ENCODE measurements around the gene MBTPS1.

MBTPS1 gene

GRCh38 chr16:84044118-84044488 is 72.6 kb downstream of the MBTPS1 start:
- H3K4me1 ChIP-seq (ENCODE audit: control insufficient read depth, insufficient read depth, low read length, poor library complexity, severe bottlenecking), result peaks cover 21% of the 10 kb centered on the region
- H3K36me3 ChIP-seq (ENCODE audit: control insufficient read depth, insufficient read depth, low read length), result peaks cover 9% of the 10 kb centered on the region
- H3K4me3 ChIP-seq (ENCODE audit: extremely low read depth, insufficient read depth, low read length, poor library complexity, severe bottlenecking), result no peak overlapping the region
- H3K9me3 ChIP-seq (ENCODE audit: control insufficient read depth, low read length), result no peaks in the 10 kb centered on the region
- no peak overlapping the region for H3K27ac ChIP-seq (ENCODE audit: low read depth, low read length, severe bottlenecking)
- WGBS, 2 experiments (ENCODE audit: insufficient coverage in 2 of 2), result 39 to 41% methylated on average over 5 of the region's 5 CpGs

- H3K4me1 ChIP-seq (ENCODE audit: control insufficient read depth, insufficient read depth, low read length, poor library complexity, severe bottlenecking), result peaks cover 21% of the 10 kb centered on the region
- WGBS, 2 experiments (ENCODE audit: insufficient coverage in 2 of 2), result 27 to 55% methylated on average over 15 to 17 of the region's 18 CpGs
- no peak overlapping the region for H3K4me3 ChIP-seq (ENCODE audit: extremely low read depth, insufficient read depth, low read length, poor library complexity, severe bottlenecking)
- H3K27ac ChIP-seq (ENCODE audit: low read depth, low read length, severe bottlenecking), result no peak overlapping the region
- peaks cover 9% of the 10 kb centered on the region for H3K36me3 ChIP-seq (ENCODE audit: control insufficient read depth, insufficient read depth, low read length)
- H3K9me3 ChIP-seq (ENCODE audit: control insufficient read depth, low read length), result no peaks in the 10 kb centered on the region
Measured at GRCh38 chr16:84043486-84044117, 73.1 kb downstream of the MBTPS1 start.

GRCh38 chr16:84042879-84043485 is 73.8 kb downstream of the MBTPS1 start:
- no peaks in the 10 kb centered on the region for H3K9me3 ChIP-seq (ENCODE audit: control insufficient read depth, low read length)
- H3K27ac ChIP-seq (ENCODE audit: low read depth, low read length, severe bottlenecking), result no peak overlapping the region
- no peak overlapping the region for H3K4me3 ChIP-seq (ENCODE audit: extremely low read depth, insufficient read depth, low read length, poor library complexity, severe bottlenecking)
- H3K4me1 ChIP-seq (ENCODE audit: control insufficient read depth, insufficient read depth, low read length, poor library complexity, severe bottlenecking), result peaks cover 21% of the 10 kb centered on the region
- peaks cover 3% of the 10 kb centered on the region for H3K36me3 ChIP-seq (ENCODE audit: control insufficient read depth, insufficient read depth, low read length)
- 52 to 57% methylated on average over 21 to 22 of the region's 22 CpGs for WGBS, 2 experiments (ENCODE audit: insufficient coverage in 2 of 2)

- no peak within 1 kb of the TSS for H3K4me3 ChIP-seq (ENCODE audit: extremely low read depth, insufficient read depth, low read length, poor library complexity, severe bottlenecking)
- H3K4me1 ChIP-seq (ENCODE audit: control insufficient read depth, insufficient read depth, low read length, poor library complexity, severe bottlenecking), result peaks cover 21% of the 10 kb centered on the region
- no peaks in the 10 kb centered on the region for H3K36me3 ChIP-seq (ENCODE audit: control insufficient read depth, insufficient read depth, low read length)
- H3K27ac ChIP-seq (ENCODE audit: low read depth, low read length, severe bottlenecking), result no peak within 1 kb of the TSS
- 64 to 73% methylated on average over 6 to 7 of the region's 9 CpGs for WGBS, 2 experiments (ENCODE audit: insufficient coverage in 2 of 2)
- no peaks in the 10 kb centered on the region for H3K9me3 ChIP-seq (ENCODE audit: control insufficient read depth, low read length)
Measured at GRCh38 chr16:84042308-84042878, 74.3 kb downstream of the MBTPS1 start, which contains the start of gene SLC38A8. Gene SLC38A8 (minus strand): TSS chr16:84042795. CDS start chr16:84042157, 638 bp downstream.

- 92 to 95% methylated on average over 17 of the region's 17 CpGs for WGBS, 2 experiments (ENCODE audit: insufficient coverage in 2 of 2)
- Histone ChIP-seq H3K4me3 (ENCODE audit: extremely low read depth, insufficient read depth, low read length, poor library complexity, severe bottlenecking) (no peak overlapping the region), H3K9me3 (ENCODE audit: control insufficient read depth, low read length) (no peaks in the 10 kb centered on the region), H3K4me1 (ENCODE audit: control insufficient read depth, insufficient read depth, low read length, poor library complexity, severe bottlenecking) (peaks cover 21% of the 10 kb centered on the region), H3K27ac (ENCODE audit: low read depth, low read length, severe bottlenecking) (no peak overlapping the region), H3K36me3 (ENCODE audit: control insufficient read depth, insufficient read depth, low read length) (no peaks in the 10 kb centered on the region)
Measured at GRCh38 chr16:84041881-84042280, 74.9 kb downstream of the MBTPS1 start.

GRCh38 chr16:84040823-84041820 is 75.6 kb downstream of the MBTPS1 start:
- H3K36me3 ChIP-seq (ENCODE audit: control insufficient read depth, insufficient read depth, low read length), result no peaks in the 10 kb centered on the region
- peaks cover 5% of the 10 kb centered on the region for H3K9me3 ChIP-seq (ENCODE audit: control insufficient read depth, low read length)
- peaks cover 21% of the 10 kb centered on the region for H3K4me1 ChIP-seq (ENCODE audit: control insufficient read depth, insufficient read depth, low read length, poor library complexity, severe bottlenecking)
- H3K4me3 ChIP-seq (ENCODE audit: extremely low read depth, insufficient read depth, low read length, poor library complexity, severe bottlenecking), result no peak overlapping the region
- H3K27ac ChIP-seq (ENCODE audit: low read depth, low read length, severe bottlenecking), result no peak overlapping the region
- 91 to 93% methylated on average over 37 to 40 of the region's 42 CpGs for WGBS, 2 experiments (ENCODE audit: insufficient coverage in 2 of 2)

DNA sequence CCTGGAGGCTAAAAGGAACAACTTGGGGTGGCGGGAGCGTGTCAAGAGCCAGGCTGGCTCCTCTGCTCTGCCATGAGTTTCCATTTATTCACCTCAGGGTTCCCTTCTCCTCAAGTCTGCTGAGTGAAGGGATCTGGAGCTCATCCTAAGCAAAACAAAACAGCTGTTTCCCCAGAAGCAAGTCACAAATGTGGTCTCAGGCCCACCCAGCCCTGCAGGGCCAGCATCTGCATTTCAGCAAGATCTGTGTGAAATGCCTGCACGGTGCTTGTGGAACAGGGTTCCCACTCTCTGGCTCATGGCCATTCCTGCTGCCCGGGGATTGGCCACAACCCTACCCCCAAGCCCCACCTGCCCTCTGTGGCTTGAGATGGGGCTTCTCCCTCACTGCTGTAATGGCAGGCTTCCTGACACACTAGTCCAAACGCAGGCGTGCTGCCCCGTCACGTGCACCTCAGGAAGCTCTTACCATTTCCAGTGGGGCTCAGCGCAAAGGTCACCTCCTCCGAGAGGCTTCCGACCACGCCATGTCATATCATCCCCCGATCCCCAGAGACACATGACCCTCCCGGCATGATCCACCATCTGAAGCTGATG is 76.4 kb downstream of the MBTPS1 start:
- WGBS, 2 experiments (ENCODE audit: insufficient coverage in 2 of 2), result 92 to 93% methylated on average over 12 to 14 of the region's 14 CpGs
- H3K36me3 ChIP-seq (ENCODE audit: control insufficient read depth, insufficient read depth, low read length), result no peaks in the 10 kb centered on the region
- no peak overlapping the region for H3K27ac ChIP-seq (ENCODE audit: low read depth, low read length, severe bottlenecking)

DNA sequence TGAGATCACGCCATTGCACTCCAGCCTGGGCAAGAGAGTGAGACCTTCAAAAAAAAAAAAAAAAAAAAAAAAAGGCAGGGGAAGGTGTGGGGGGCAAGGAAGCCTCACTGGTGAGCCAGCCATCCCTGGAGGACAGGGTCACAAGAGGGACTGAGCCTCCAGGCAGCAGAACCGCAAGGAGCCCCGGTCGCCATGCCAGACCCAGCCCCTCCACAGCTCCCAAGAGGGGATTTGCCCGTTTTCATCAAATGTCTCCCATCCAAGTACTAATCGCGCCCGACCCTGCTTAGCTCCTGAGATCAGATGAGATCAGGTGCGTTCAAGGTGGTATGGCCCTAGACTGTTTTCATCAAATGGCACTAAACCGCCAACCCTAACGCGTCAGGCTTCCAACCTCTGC is 77.0 kb downstream of the MBTPS1 start:
- Histone ChIP-seq H3K4me3 (ENCODE audit: extremely low read depth, insufficient read depth, low read length, poor library complexity, severe bottlenecking) (no peak overlapping the region), H3K27ac (ENCODE audit: low read depth, low read length, severe bottlenecking) (no peak overlapping the region)
- WGBS, 2 experiments (ENCODE audit: insufficient coverage in 2 of 2), result 90% methylated on average over 8 to 11 of the region's 12 CpGs

More for the DNA sequence above, 76.4 kb downstream of the MBTPS1 start:
- Histone ChIP-seq H3K4me1 (ENCODE audit: control insufficient read depth, insufficient read depth, low read length, poor library complexity, severe bottlenecking) (peaks cover 18% of the 10 kb centered on the region), H3K9me3 (ENCODE audit: control insufficient read depth, low read length) (peaks cover 12% of the 10 kb centered on the region), H3K4me3 (ENCODE audit: extremely low read depth, insufficient read depth, low read length, poor library complexity, severe bottlenecking) (no peak overlapping the region)

GRCh38 chr16:84038469-84038868 is 78.3 kb downstream of the MBTPS1 start:
- Histone ChIP-seq H3K36me3 (ENCODE audit: control insufficient read depth, insufficient read depth, low read length) (no peaks in the 10 kb centered on the region), H3K27ac (ENCODE audit: low read depth, low read length, severe bottlenecking) (no peak overlapping the region), H3K9me3 (ENCODE audit: control insufficient read depth, low read length) (peaks cover 12% of the 10 kb centered on the region), H3K4me1 (ENCODE audit: control insufficient read depth, insufficient read depth, low read length, poor library complexity, severe bottlenecking) (peaks cover 9% of the 10 kb centered on the region), H3K4me3 (ENCODE audit: extremely low read depth, insufficient read depth, low read length, poor library complexity, severe bottlenecking) (no peak overlapping the region)
- WGBS, 2 experiments (ENCODE audit: insufficient coverage in 2 of 2), result 91 to 97% methylated on average over 7 to 10 of the region's 12 CpGs

More for the DNA sequence above, 77.0 kb downstream of the MBTPS1 start:
- Histone ChIP-seq H3K36me3 (ENCODE audit: control insufficient read depth, insufficient read depth, low read length) (no peaks in the 10 kb centered on the region), H3K9me3 (ENCODE audit: control insufficient read depth, low read length) (peaks cover 12% of the 10 kb centered on the region), H3K4me1 (ENCODE audit: control insufficient read depth, insufficient read depth, low read length, poor library complexity, severe bottlenecking) (peaks cover 13% of the 10 kb centered on the region)

DNA sequence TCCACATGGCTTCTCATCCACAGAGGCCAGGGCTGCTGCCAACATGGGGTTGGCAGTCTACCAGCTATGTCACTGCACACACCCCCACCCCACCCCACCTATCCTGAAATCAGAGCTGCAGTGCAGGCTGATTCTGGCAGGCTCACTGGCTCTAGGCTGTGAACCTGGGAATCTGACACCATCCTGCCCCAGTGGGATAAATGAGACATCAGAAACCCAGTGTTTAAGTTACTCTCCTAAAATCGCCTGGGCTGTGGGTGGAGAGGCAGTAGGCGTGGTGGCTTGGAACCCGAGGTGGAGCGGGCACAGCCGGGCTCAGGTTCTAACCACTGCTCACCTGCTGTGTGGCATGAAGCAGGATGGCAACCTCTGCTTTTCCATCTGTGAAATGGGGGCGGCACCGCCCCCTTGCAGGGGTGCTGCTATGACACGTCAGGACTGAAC is 79.7 kb downstream of the MBTPS1 start:
- no peaks in the 10 kb centered on the region for H3K4me1 ChIP-seq (ENCODE audit: control insufficient read depth, insufficient read depth, low read length, poor library complexity, severe bottlenecking)
- H3K36me3 ChIP-seq (ENCODE audit: control insufficient read depth, insufficient read depth, low read length), result no peaks in the 10 kb centered on the region
- no peak overlapping the region for H3K4me3 ChIP-seq (ENCODE audit: extremely low read depth, insufficient read depth, low read length, poor library complexity, severe bottlenecking)
- 89 to 91% methylated on average over 8 of the region's 8 CpGs for WGBS, 2 experiments (ENCODE audit: insufficient coverage in 2 of 2)
- H3K9me3 ChIP-seq (ENCODE audit: control insufficient read depth, low read length), result peaks cover 12% of the 10 kb centered on the region
- H3K27ac ChIP-seq (ENCODE audit: low read depth, low read length, severe bottlenecking), result no peak overlapping the region
